HepG2 (cell line): ENCODE measurements around the gene IFT80.

ENCODE experiments used
- FOXJ3 ChIP-seq: sonication (generic); formaldehyde crosslinking; IDR thresholded peaks from 2 replicates; pipeline ENCODE4 v1.4.0; 2020; ENCODE audit warnings: missing genetic modification reagents, mild to moderate bottlenecking, borderline replicate concordance
- MAZ ChIP-seq, 2 experiments: sonication (generic) in 1 of 2; formaldehyde crosslinking in 1 of 2; IDR thresholded peaks; 2 replicates each; pipeline versions ENCODE4 v1.5.0 to v1.6.1; 2012 to 2020; ENCODE audit warnings: low read depth in 2 of 2, mild to moderate bottlenecking in 2 of 2, borderline replicate concordance in 1 of 2, improper control_type of control experiment in 1 of 2, low read length in 1 of 2, missing genetic modification reagents in 1 of 2, moderate library complexity in 1 of 2
- MBD4 ChIP-seq: IDR thresholded peaks from 2 replicates; pipeline ENCODE4 v1.6.1; 2012; ENCODE audit warnings: low read length, inconsistent platforms, borderline replicate concordance
- RNF2 ChIP-seq: fragments of 450-650 bp; conservative IDR thresholded peaks from 2 replicates; pipeline ENCODE4 v1.6.1; 2016; ENCODE audit warnings: low read depth

GRCh38 chr3:160379628-160380214, 19.3 kb downstream of the IFT80 start:
- TF ChIP-seq RNF2 (no peak), MBD4 (no peak), MAZ (IDR thresholded peaks at IDR 0.05; ENCODE audit: borderline replicate concordance, low read depth, low read length) (no peak), MAZ (CRISPR knock-in tag; IDR thresholded peaks at IDR 0.05; ENCODE audit: low read depth) (no peak), FOXJ3 (CRISPR knock-in tag) (no peak)
